OCI-LY1 (cell line): ENCODE results near the gene ARAP3.

ENCODE experiments used
- EZH2 ChIP-seq: fragments of 200-600 bp; sonication (generic), shearing (Covaris generic); IDR thresholded peaks from 2 replicates; pipeline ENCODE4 v1.8.0; 2017; ENCODE audit warnings: borderline replicate concordance, mixed run types, mild to moderate bottlenecking, antibody characterized with exemption, low read length, moderate library complexity, mixed read lengths
- TF ChIP-seq, protein P1 (sequence below): fragments of 200-600 bp; sonication (generic), shearing (Covaris generic); IDR thresholded peaks from 2 replicates; pipeline ENCODE4 v1.5.1; 2017; ENCODE audit warnings: mild to moderate bottlenecking, antibody characterized with exemption, low read length, moderate library complexity, mixed read lengths

DNA sequence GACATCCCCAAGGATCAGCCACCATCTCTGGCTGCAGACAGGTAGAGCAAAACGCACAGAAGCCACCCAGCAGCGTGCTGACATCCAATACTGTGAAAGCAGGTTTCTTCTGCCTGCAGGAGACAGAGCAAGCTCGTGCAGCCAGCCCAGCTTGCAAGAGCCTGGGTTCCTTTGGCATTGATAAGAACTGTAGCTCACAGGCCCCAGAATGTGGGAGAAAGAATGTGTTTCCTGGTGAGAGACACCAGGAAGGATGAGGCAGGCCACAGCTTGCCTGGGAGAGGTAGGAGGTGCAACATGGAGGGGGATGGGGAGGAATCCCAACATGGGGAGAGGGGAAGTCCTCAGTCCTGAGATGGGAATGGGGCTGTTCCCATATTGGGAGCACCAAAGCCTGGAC is 34.0 kb upstream of the ARAP3 start:
- TF ChIP-seq, protein P1, sequence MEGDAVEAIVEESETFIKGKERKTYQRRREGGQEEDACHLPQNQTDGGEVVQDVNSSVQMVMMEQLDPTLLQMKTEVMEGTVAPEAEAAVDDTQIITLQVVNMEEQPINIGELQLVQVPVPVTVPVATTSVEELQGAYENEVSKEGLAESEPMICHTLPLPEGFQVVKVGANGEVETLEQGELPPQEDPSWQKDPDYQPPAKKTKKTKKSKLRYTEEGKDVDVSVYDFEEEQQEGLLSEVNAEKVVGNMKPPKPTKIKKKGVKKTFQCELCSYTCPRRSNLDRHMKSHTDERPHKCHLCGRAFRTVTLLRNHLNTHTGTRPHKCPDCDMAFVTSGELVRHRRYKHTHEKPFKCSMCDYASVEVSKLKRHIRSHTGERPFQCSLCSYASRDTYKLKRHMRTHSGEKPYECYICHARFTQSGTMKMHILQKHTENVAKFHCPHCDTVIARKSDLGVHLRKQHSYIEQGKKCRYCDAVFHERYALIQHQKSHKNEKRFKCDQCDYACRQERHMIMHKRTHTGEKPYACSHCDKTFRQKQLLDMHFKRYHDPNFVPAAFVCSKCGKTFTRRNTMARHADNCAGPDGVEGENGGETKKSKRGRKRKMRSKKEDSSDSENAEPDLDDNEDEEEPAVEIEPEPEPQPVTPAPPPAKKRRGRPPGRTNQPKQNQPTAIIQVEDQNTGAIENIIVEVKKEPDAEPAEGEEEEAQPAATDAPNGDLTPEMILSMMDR = no peak
- TF ChIP-seq EZH2 = no peak
